Small intestine (tissue), 7 donors: ENCODE results near the gene TRAPPC2L. TPM values are rescaled to one million over a fixed set of nuclear protein-coding genes. Genes with fewer than 3 reads are reported as not detected.

ENCODE experiments used
- DNase-seq, 2 donors: peaks; one replicate each; pipeline versions ENCODE4 v3.0.0 to v3.0.0-alpha.2; 2013
- FAIRE-seq: peaks from 2 replicates; lab custom pipeline; 2012; peaks lifted over from hg19 to GRCh38; lab: Jason Lieb, UNC
- H3K27ac ChIP-seq, 3 donors: one replicate each; pipeline ENCODE4 v1.5.1; 2013; ENCODE audit warnings: low read length in 2 of 3, mild to moderate bottlenecking in 2 of 3, control low read depth in 1 of 3, inconsistent platforms in 1 of 3, low read depth in 1 of 3, moderate library complexity in 1 of 3
- H3K27me3 ChIP-seq, 3 donors: one replicate each; pipeline ENCODE4 v1.6.1; 2013; ENCODE audit warnings: low read length in 3 of 3, inconsistent platforms in 1 of 3; ENCODE audit not compliant: control insufficient read depth in 3 of 3, insufficient read depth in 3 of 3
- H3K36me3 ChIP-seq, 3 donors: one replicate each; pipeline ENCODE4 v1.6.1; 2013; ENCODE audit warnings: low read length in 3 of 3, inconsistent platforms in 1 of 3, low read depth in 1 of 3, mild to moderate bottlenecking in 1 of 3, moderate library complexity in 1 of 3; ENCODE audit not compliant: control insufficient read depth in 3 of 3, insufficient read depth in 2 of 3
- H3K4me1 ChIP-seq, 3 donors: one replicate each; pipeline ENCODE4 v1.6.1; 2013; ENCODE audit warnings: low read length in 2 of 3, inconsistent platforms in 1 of 3, low read depth in 1 of 3, mild to moderate bottlenecking in 1 of 3, moderate library complexity in 1 of 3; ENCODE audit not compliant: control insufficient read depth in 3 of 3, insufficient read depth in 2 of 3
- H3K4me3 ChIP-seq, 3 donors: one replicate each; pipeline ENCODE4 v1.5.1; 2013; ENCODE audit warnings: low read length in 3 of 3, control low read depth in 1 of 3, inconsistent platforms in 1 of 3, low read depth in 1 of 3, mild to moderate bottlenecking in 1 of 3, moderate library complexity in 1 of 3
- H3K9me3 ChIP-seq, 2 donors: one replicate each; pipeline ENCODE4 v1.6.1; 2013; ENCODE audit warnings: low read depth in 1 of 2, low read length in 1 of 2; ENCODE audit not compliant: control insufficient read depth in 2 of 2, insufficient read depth in 1 of 2
- WGBS, 3 donors: extraction: QIAGEN DNeasy Blood & Tissue Kit; methylation state at CpG; one replicate each; pipeline ENCODE4 v1.1.7; 2013; 5-methylcytosine and 5-hydroxymethylcytosine counted together
- polyA plus RNA-seq, 4 donors: library from polyadenylated mRNA; stranded (reverse) in 3 of 4; unstranded in 1 of 4; fragments of 200-250 nt in 3 of 4; fragments of 120-200 nt in 1 of 4; gene quantifications; one replicate each; pipeline versions ENCODE4 v1.2.1 to v1.2.3, GENCODE V29; 2013
- donor health status: healthy with polysubstance abuse.
- donor health status: control.
- donor health status: control.
- donor health status: Bipolar disorder and iron deficiency.
- donor health status: healthy.

The TRAPPC2L gene
- polyA plus RNA-seq, 4 donors, result 46.6 to 104 (median 72.7) TPM

GRCh38 chr16:88878967-88879787 lies 22.2 kb downstream of the TRAPPC2L start:
- no peaks in the 10 kb centered on the region for H3K9me3 ChIP-seq
- H3K27me3 ChIP-seq, result peaks cover 0 to 11% (median 0%) of the 10 kb centered on the region in 3 donors
- H3K4me1 ChIP-seq, result peaks cover 0 to 12% (median 0%) of the 10 kb centered on the region in 3 donors
- no peak overlapping the region for H3K27ac ChIP-seq
- H3K36me3 ChIP-seq, result peaks cover 0 to 17% (median 0%) of the 10 kb centered on the region in 3 donors
- FAIRE-seq, result no peak
- no peak overlapping the region for H3K4me3 ChIP-seq
- DNase-seq, result no peak
- WGBS, 3 donors, result 86 to 92% (median 89%) methylated on average over 45 of the region's 45 CpGs

- no peak for DNase-seq
- Histone ChIP-seq H3K4me3 (no peak overlapping the region), H3K27ac (no peak overlapping the region), H3K4me1 (peaks cover 0 to 12% (median 0%) of the 10 kb centered on the region in 3 donors), H3K27me3 (peaks cover 0 to 11% (median 0%) of the 10 kb centered on the region in 3 donors), H3K9me3 (no peaks in the 10 kb centered on the region), H3K36me3 (peaks cover 0 to 22% (median 0%) of the 10 kb centered on the region in 3 donors)
- WGBS, 3 donors, result 75 to 86% (median 79%) methylated on average over 11 of the region's 11 CpGs
- FAIRE-seq, result no peak
Observed at GRCh38 chr16:88879788-88880055, 22.8 kb downstream of the TRAPPC2L start.

- FAIRE-seq, result no peak
- H3K4me3 ChIP-seq, result peak overlapping the region in 2 of 3 donors; percentile 3 to 22
Observed at GRCh38 chr16:88880226-88881006, 23.5 kb downstream of the TRAPPC2L start.

GRCh38 chr16:88881007-88881615 lies 24.2 kb downstream of the TRAPPC2L start:
- peak overlapping the region in 1 of 3 donors; percentile 38 for H3K27ac ChIP-seq

More at GRCh38 chr16:88880226-88881006, 23.5 kb downstream of the TRAPPC2L start:
- no peaks in the 10 kb centered on the region for H3K9me3 ChIP-seq
- peak overlapping the region in 1 of 3 donors; percentile 38 for H3K27ac ChIP-seq
- peak; percentile 20 to 60 for DNase-seq
- peaks cover 0 to 11% (median 0%) of the 10 kb centered on the region in 3 donors for H3K27me3 ChIP-seq
- peaks cover 0 to 12% (median 0%) of the 10 kb centered on the region in 3 donors for H3K4me1 ChIP-seq
- peaks cover 0 to 22% (median 0%) of the 10 kb centered on the region in 3 donors for H3K36me3 ChIP-seq
- WGBS, 3 donors, result 18 to 63% (median 38%) methylated on average over 32 to 36 of the region's 36 CpGs

GRCh38 chr16:88881675-88882357 lies 24.9 kb downstream of the TRAPPC2L start:
- Histone ChIP-seq H3K36me3 (peaks cover 0 to 22% (median 0%) of the 10 kb centered on the region in 3 donors), H3K27ac (no peak overlapping the region), H3K9me3 (no peaks in the 10 kb centered on the region), H3K4me1 (peaks cover 0 to 12% (median 0%) of the 10 kb centered on the region in 3 donors), H3K27me3 (peaks cover 0 to 11% (median 0%) of the 10 kb centered on the region in 3 donors), H3K4me3 (no peak overlapping the region)
- FAIRE-seq (no peak), DNase-seq (no peak)
- 63 to 86% (median 82%) methylated on average over 27 of the region's 27 CpGs for WGBS, 3 donors

More at GRCh38 chr16:88881007-88881615, 24.2 kb downstream of the TRAPPC2L start:
- Histone ChIP-seq H3K4me3 (peak overlapping the region in 1 of 3 donors; percentile 22), H3K4me1 (peaks cover 0 to 12% (median 0%) of the 10 kb centered on the region in 3 donors), H3K36me3 (peaks cover 0 to 22% (median 0%) of the 10 kb centered on the region in 3 donors), H3K9me3 (no peaks in the 10 kb centered on the region), H3K27me3 (peaks cover 0 to 11% (median 0%) of the 10 kb centered on the region in 3 donors)
- FAIRE-seq, result no peak
- peak; percentile 30 to 68 for DNase-seq
- 14 to 70% (median 34%) methylated on average over 43 to 46 of the region's 46 CpGs for WGBS, 3 donors

- H3K4me1 ChIP-seq, result peaks cover 0 to 12% (median 0%) of the 10 kb centered on the region in 3 donors
- WGBS, 3 donors, result 58 to 77% (median 69%) methylated on average over 25 to 26 of the region's 26 CpGs
- H3K27me3 ChIP-seq, result peaks cover 0 to 11% (median 0%) of the 10 kb centered on the region in 3 donors
- H3K9me3 ChIP-seq, result no peaks in the 10 kb centered on the region
- no peak overlapping the region for H3K4me3 ChIP-seq
- FAIRE-seq (no peak), DNase-seq (peak in 1 of 2 donors; percentile 57)
- H3K36me3 ChIP-seq, result peaks cover 0 to 22% (median 0%) of the 10 kb centered on the region in 3 donors
- no peak overlapping the region for H3K27ac ChIP-seq
Observed at GRCh38 chr16:88882358-88883030, 25.6 kb downstream of the TRAPPC2L start.

- 92 to 95% (median 95%) methylated on average over 49 of the region's 49 CpGs for WGBS, 3 donors
- peaks cover 0 to 11% (median 0%) of the 10 kb centered on the region in 3 donors for H3K27me3 ChIP-seq
- peaks cover 0 to 12% (median 0%) of the 10 kb centered on the region in 3 donors for H3K4me1 ChIP-seq
- no peak overlapping the region for H3K27ac ChIP-seq
- no peak for DNase-seq
- H3K4me3 ChIP-seq, result no peak overlapping the region
- peaks cover 0 to 19% (median 0%) of the 10 kb centered on the region in 3 donors for H3K36me3 ChIP-seq
- no peak for FAIRE-seq
- no peaks in the 10 kb centered on the region for H3K9me3 ChIP-seq
Observed at GRCh38 chr16:88883117-88883895, 26.4 kb downstream of the TRAPPC2L start.
